Measurements from ENCODE around the gene TACC2.

Gene TACC2

DNA sequence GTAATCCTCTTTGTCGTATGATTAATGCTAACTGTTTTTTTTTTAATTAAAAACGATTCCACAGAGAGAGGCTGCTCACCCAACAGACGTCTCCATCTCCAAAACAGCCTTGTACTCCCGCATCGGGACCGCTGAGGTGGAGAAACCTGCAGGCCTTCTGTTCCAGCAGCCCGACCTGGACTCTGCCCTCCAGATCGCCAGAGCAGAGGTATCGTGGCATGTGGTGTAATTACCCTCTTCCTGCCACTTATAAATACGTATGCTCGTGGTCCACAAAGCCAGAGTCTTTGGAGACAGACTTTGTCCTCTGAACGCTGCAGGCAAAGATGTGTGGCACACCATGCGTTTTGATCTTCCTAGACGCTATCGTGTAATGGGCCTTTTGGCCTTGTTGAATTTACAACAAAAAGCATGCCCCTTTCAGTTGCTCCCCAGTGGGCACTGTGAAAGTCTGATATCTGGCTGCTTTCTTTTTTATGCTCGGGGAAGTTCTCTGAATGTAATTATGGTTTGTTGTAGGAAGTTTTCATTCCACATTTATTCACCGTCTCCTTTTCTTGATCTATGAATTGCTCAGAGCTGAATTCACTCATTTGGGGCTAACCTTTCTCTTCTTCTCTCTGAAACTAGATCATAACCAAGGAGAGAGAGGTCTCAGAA, 248.5 kb downstream of the TACC2 start:
- no peak for DNase-seq

DNA sequence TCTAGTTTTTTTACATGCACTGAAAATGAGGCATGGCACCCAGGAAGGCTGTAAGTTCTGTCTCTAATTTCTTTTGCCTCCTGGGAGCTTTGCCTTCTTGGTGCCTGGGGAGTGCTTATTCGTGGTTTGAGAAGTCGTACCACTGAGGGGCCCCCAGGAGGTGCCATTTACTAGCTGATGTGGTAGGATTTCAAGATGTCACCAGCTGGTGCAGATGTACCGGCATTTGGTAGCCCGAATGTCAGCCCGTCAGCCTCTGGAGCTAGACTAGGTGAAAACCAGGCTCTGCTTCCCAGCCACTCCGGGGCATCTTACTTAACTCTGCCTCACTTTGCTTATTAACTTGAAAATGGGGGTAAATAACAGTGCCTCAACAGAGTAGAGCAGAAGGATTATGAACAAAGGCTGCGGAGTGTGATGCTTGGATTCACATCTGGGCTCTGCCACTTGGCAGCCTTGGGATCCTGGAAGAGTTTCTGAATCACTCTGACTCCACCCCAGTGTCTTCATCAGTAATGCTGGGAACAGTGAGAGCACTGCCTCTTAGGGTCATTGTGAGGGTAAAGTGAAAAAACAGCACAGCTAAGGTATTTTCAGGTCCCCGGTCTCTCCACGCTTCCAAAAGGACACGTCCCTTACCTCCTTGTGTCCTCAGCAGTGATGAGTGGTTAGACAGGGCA, 250.8 kb downstream of the TACC2 start:
- DNase-seq, result no peak

DNA sequence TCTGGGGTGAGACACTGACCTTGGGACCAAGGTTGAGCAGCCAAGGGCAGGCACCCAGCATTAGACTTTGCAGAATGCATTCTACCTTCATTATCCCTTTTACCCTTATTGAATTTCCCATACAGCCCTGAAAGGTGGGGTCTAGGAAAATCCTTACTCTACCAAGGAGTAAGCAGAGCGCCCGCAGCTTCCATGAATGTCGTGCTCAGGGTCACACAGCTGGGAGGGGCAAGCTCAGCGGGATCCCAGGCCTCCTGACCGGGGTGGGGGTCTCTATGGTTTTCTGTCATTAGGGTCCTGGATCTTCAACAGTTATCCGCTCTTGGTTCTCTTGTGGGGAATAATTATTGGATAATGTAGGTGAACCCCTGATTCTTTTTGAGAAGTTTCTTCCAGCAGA, 251.4 kb downstream of the TACC2 start:
- DNase-seq, result no peak

DNA sequence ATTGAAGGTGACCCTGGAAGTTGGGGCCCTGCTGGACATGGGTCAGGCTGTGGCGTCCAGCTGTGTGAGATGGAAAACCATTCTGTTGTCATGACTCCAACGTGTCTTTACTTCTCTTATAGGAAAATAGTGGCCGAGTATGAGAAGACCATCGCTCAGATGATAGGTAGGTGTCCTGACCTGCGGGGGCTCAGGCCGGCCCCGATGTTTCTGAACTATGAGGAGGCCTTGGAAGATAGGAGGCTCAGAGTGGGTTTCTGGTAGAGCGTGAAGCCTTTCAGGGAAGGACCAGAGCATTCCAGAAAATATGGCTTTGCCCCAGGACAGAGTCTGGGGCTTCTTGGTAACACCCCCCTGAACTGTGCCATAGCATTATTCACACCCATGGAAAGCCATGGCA, 252.9 kb downstream of the TACC2 start:
- no peak for DNase-seq

- DNase-seq, result no peak
Observed at GRCh38 chr10:122243550-122243949, 254.6 kb downstream of the TACC2 start.

DNA sequence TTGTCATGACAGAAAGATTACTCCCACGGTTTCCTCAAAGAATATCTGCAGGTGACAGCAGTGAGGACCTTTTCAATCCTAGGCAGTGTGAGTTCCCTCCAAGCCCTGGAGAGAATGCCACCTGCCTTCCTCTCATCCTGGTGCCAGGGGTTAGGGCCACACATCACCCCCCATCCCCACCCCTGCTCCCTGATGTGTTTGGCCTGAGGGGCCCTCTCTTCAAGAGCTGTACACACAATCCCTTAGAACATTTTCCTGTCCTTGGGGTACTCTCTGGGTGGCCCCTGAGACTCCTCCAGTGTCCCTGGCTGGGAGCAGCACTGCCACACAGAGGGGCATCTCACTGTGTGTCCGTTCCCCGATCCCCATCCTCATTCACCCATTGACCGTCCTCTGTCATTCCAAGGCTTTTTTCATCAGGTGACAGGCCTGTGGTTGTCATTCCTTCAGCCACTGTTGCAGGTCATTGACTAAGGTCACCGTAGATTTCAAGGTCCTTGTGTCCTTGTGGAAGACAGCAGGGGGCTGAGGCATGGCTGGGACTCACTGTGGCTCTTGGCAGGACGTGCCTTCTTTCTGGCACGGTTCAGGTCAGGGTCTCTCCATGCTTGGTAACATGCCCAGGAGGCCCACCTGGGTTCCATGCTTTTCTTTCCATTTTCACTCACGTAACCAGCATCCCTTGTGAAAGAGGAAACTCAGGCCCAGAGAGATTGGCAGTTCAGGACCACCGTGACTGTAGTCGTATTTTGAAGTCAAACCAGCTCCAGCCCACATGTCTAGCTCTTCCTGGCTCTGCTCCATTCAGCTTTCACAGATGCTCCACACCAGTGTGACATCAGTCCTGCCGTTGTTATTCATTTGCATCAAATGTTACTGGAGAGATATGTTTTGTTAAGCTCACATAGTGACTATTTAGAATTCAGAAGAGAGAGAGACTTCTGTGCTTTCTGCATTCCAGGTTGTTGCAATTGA, 255.3 kb downstream of the TACC2 start:
- DNase-seq, result no peak

DNA sequence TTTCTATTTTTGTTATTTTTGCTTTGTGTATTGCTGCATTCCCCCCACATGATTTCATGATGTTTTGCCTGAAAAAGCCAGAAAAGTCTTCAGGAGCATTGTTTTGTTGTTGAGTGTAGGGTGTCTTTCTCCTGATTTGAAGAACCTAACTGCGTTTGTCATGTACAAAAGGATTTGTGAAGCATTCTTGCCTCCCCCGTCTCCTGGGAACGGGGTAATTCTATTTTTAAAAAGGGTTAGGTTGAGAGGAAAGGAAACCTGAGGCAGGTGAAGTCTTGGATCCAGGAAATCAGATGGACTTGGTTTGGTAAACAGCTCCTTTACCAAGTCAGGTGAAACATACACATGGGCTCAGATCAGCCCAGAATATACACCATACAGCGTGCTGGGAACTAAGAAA, 256.2 kb downstream of the TACC2 start:
- no peak for DNase-seq

DNA sequence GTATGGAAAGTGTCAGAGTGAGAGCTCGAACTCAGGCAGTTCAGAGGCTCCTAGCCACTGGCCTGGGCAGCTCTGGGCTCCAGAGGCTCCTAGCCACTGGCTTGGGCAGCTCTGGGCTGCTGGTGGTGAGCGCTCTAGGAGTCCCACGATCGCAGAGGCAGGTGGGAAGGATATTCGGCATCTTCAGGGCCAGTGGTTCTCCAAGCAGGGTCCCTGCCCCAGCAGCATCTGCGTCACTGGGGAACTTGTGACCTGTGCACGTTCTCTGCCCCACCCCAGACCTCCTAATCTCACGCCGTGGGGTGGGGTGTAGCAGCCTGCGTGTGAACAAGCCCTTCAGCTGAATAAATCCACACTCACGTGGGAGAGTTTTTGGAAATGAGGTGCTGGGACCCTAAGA, 256.9 kb downstream of the TACC2 start:
- no peak for DNase-seq

GRCh38 chr10:122246830-122247520, 258.0 kb downstream of the TACC2 start:
- DNase-seq, result no peak

GRCh38 chr10:122248356-122249302, 259.7 kb downstream of the TACC2 start:
- no peak for DNase-seq

GRCh38 chr10:122249303-122249850, 260.4 kb downstream of the TACC2 start:
- no peak for DNase-seq

DNA sequence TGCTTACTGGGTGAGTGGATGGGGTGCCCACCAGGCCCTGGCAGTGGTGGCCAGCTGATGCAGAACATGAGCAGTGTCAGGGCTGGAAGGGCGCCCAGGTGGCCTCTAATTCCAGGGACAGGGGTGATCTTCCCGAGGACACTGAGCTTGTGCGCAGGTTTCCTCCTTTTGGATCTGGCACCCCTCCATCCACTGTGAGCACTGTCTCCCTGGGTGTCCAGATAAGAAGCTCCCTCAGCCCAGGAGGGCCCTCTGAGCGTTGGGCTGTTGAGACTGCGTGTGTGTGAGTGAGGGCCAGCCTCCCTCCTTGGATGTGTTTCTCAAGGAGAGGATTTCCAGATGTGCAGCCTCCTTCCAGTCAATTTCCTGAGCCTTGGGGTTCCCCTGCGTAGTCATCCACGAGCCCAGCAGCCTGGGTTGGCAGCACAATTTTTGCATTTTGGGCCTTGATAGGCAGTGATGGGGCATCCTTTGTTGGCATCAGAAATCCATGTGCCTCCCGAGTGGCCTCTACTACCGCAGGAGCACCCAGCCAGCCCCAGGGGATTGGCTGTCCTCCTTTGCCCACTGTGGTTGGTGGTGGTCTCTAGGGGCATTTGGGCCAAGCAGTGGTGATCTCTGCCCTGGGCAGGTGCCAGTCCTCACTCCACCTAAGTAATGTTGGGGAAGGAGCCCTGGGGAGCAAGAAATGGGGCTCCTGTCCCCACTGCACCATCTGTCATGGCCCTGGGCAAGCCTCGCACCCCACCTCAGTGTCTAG, 261.2 kb downstream of the TACC2 start:
- DNase-seq, result no peak

- no peak for DNase-seq
Observed at GRCh38 chr10:122251459-122252255, 262.7 kb downstream of the TACC2 start.

- no peak for DNase-seq
Observed at GRCh38 chr10:122252805-122253204, 263.8 kb downstream of the TACC2 start.

DNA sequence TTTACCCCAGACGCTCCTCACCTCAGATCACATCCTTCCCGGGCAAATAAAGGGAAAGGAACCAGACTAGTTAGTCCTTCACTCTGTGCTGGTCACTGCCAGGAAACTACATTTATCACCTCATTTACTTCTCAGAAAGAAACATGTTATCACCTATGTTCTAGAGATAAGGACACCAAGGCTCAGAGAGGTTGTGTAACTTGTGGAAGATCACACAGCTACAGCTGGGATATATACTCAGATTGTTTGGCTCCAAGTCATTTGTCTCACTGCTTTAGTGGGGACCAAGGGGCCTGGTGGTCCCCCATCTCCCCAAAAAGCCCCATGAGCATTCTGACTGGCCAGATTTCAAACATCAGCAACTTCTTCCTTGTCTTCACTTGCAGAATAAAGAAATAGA, 264.6 kb downstream of the TACC2 start:
- no peak for DNase-seq

- DNase-seq, result no peak
Observed at GRCh38 chr10:122254831-122255230, 265.9 kb downstream of the TACC2 start.

- no peak for DNase-seq
Observed at GRCh38 chr10:122255509-122256301, 266.7 kb downstream of the TACC2 start.

DNA sequence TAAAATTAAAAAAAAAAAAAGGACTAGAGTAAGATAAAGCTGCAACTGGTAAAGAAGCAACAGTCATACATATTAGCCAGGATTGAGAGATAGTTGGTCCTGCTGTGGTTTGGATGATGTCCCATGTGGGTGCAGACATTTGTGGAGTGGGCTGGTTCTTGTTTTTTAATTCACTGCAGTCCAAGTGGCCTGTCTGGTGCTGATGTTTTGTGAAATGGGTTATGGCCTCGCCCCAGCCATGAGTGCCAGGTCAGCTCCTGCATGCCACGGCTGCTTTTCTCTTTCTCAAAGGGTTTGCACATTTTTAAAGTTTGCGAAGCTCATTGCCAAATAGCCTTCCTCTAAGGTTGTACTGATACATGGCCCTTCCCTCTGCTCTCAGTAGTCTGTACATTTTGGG, 268.1 kb downstream of the TACC2 start:
- no peak for DNase-seq

All from NCI-H1694 (cell line).